Activated CD4-positive, alpha-beta T cell treated with anti-CD3 and anti-CD28 coated beads, Interleukin-2, amount 50 U/mL, for 1 hour (primary cell): ENCODE results near the gene RGS7.
"Not testable (repeated sequence)": the region's sequence is repeated elsewhere in the genome, so short reads cannot be mapped to it uniquely, and the experiment has no call there.

Experiments
- DNase-seq: peaks from one replicate; pipeline ENCODE4 v3.0.0-alpha.2; 2020

The RGS7 gene

DNA sequence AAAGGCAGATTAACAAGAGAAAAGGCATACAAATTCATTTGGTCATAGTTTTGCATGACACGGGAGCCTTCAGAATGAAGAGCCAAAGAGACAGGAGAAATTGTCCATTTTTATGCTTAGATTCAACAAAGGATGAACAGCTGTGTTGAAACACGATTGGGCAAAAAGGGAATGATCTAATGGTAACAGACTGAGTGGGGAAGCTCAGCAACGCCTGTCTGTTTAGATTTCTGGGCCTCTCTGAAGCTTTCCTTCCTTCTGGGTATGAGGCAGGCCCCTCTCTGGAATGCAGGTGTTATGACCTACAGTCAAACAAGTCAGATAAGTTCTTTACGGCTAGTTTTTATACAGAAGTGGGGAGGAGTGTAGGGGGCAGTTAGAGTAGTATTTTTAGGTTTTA, 154.6 kb downstream of the RGS7 start:
- no peak for DNase-seq

DNA sequence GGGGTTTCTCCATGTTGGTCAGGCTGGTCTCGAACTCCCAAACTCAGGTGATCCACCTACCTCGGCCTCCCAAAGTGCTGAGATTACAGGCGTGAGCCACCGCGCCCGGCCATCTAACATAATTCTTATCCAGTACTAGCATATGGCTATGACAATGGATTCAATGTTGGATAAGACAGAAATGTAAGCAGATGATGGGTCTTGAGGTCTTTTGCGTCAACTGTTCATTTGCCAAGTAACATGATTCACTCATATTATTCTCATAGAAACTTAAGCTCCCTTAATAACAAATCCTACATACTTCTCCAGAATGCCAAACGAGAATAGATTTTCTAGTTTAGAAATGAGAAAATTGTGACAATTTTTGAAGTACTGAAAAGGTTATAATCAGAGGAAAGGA, 170.3 kb downstream of the RGS7 start:
- no peak for DNase-seq

DNA sequence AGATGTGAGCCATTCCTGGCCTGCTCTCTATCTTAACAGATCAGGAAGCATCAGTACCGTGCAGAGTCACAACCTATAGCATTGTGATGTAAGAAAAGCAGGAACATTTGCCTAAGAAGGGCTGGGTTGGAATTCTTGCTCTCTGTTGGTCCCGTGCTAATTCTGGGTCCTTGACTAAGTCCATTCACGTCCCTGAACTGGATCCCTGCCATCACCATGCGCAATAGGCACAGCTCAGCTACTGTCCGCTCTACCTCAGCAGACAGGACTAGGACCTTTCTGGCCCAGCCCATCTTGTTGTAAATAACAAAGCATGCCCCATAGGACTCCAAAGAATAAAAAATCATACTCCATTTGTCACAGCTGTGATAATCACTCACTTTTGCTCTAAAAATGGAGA, 175.0 kb downstream of the RGS7 start:
- DNase-seq = no peak

DNA sequence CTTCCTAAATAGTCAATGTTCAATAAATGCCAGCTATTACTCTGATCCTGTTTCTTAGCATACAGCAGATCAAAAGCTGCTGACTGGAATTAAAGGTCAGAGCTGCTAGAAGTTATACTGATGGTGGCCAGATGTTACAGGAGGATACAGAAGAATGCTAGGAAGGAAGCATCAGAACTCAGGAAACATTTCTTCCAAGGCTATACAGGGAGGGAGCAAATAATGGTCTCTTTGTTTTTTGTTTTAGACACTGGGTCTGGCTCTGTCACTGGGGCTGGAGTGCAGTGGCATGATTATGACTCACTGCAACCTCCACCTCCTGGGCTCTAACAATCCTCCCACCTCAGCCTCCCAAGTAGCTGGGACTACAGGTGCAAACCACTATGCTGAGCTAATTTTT, 175.5 kb downstream of the RGS7 start:
- DNase-seq = no peak

DNA sequence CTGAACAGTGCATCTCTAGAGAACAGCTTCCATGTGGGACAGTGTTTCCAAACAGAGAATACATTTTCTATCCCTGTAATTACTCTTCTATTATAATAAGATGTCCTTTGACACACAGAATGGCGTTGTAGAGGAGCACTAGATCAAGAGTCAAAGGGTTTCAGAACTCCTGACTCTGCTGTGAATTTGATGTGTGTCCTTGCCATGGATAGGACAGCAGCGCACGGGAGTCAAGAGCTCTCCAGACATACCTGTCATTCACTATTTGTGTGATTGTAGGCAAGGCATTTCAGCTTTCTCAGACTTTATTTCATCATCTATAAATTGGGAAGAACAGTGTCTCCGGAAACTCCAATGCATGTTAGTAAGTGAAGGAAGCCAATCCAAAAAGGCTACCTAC, 176.4 kb downstream of the RGS7 start:
- DNase-seq = no peak

DNA sequence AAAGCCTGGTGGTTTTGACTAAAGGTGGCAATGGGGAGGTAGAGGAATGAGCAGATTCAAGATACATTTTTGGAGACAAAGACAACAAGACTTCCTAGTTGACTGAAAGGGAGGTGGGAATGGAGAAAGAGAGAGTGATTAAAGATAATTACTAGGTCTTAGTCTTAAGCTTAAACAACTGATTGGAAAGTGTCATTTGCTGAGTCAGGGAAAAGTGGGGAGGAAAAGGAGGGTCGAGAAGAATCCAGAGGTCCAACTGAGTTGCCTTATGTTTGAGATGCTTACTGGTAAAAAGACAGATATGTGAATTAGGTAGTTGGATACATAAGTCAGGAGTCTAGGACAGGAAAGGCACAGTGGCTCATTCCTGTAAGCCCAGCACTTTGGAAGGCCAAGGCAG, 179.3 kb downstream of the RGS7 start:
- no peak for DNase-seq

DNA sequence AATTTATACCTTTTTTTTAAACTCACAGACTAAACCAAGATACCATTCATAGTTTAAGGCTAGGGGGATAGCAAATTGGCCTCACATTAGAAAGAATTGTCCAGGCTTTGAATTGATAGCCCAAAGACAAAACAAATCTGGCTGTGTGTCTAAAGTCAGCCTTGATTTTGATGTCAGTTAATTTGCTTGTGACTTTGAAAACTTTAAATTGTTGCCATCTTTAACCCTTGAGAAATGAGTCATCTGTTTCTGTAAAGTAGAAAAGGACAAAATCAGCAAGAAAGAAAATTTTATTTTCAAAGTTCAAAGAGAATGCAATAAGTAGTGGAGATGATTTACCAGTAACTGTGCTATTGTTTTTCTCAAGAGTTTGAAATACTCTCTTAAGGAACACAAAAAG, 184.5 kb downstream of the RGS7 start:
- no peak for DNase-seq

DNA sequence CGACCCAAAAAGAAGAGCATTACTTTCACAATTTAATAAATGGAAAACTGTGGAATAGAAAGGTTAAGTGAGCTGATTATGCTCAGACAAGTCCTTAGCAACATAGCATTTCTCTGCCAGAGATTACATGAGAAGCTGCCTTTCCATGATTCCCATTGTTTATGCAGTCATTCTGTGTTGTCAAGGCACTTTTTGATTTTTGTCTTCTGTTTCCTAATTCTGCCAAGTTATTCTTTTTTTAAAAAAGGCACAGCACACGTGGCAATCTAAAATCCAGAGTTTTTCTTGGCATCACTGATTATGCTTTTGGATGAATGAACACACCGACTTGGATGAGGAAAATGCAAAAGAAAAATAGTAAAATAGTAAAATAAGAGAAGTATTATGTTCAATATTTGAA, 185.0 kb downstream of the RGS7 start:
- DNase-seq = no peak

DNA sequence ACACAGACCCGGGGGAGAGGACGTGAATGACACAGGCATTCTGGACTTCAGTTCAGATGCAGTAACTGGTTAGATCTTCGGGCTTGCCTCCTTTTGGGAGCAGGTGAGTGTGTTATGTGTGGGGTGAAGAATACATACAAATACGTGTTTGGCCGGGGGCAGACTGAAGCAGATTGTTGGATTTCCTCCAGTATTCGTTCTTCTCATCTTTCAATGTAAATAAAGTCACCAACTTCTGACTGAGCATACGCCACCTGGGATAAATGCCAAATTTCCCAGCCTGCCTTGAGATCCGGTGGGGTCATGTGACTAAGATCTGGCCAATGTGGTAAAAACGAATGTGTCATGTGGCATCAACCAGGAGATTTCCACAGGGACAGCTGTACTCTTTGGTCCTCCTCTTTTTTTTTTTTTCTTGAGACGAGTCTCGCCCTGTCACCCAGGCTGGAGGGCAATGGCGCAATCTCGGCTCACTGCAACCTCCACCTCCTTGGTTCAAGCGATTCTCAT, 189.8 kb downstream of the RGS7 start:
- no peak for DNase-seq

DNA sequence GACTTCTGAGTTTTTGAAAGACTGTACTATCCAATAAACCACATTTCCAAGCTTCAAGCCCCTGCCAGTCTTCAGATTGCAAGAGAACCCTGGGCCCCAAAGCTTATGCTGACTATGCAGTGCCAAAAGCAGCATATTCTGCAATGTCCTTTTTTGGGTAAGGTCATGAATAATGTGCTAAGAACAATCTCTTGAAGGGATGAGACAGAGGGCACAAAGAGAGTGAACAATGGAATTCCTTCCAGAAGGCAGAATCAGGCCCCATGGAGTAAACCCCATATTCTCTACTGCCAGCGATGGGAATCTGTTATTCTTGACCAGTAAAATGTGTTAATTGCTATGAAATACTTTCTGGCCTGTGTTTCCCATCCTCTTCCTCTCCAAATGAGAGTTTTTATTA, 190.4 kb downstream of the RGS7 start:
- DNase-seq = no peak

DNA sequence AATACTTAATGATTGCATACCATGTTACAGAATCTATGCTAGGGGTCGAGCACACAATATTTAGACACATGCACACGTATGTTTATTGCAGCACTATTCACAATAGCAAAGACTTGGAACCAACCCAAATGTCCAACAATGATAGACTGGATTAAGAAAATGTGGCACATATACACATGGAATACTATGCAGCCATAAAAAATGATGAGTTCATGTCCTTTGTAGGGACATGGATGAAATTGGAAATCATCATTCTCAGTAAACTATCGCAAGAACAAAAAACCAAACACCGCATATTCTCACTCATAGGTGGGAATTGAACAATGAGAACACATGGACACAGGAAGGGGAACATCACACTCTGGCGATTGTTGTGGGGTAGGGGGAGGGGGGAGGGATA, 191.7 kb downstream of the RGS7 start:
- not testable (repeated sequence) for DNase-seq

DNA sequence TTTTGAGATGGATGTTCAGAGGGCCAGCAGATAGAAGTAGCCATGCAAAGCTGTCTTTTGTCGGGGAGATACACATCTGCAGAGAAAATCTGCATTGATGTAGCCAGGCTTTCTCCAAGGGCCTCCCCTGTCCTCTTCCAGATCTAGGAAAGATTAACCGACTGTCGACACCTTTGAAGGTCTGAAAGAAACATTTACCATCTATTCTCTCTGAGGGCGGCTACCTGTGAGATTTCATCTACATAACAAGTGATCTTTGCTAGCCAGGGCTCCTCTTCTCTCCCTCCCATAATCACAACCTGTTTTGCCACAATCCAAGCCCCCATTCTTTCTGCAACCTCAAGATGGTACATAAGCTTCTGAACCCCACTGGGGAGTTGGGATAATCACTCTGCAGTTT, 193.6 kb downstream of the RGS7 start:
- no peak for DNase-seq

DNA sequence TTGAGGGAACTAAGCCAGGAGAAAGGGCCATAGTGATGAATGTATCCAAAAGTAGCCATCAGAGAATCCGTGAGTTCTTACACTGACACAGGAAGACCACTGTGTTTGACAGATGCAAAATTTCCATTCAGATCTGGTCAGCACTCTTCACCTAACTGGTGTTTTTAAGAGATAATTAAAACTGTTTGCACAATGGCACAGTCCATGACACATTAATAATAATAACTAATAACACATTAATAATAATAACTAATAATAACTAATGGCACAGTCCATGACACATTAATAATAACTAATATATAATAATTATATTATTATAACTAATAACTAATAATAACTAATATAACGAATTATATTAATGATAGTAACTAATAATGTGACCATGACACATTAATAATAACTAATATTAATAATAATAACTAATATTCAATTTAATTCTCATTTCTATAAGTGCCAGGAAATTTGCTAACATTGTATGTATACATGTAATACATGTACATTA, 195.8 kb downstream of the RGS7 start:
- DNase-seq = no peak

DNA sequence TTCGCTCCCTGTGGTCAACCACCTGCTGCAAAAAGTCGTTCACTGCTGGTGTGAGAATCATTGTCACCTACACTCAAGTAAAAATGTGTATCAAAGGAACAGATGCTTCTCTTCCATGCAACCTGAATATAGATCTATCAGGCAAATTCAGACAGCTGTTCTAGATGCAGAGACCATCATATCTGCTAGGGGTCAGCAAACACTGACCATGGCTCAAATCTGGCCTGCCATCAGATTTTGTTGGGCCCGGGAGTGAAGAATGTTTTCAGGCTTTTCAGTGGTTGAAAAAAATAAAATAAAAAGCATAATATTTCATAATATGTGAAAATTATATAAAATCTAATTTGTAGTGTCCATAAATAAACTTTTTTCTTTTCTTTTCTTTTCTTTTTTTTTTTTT, 199.6 kb downstream of the RGS7 start:
- DNase-seq = no peak

DNA sequence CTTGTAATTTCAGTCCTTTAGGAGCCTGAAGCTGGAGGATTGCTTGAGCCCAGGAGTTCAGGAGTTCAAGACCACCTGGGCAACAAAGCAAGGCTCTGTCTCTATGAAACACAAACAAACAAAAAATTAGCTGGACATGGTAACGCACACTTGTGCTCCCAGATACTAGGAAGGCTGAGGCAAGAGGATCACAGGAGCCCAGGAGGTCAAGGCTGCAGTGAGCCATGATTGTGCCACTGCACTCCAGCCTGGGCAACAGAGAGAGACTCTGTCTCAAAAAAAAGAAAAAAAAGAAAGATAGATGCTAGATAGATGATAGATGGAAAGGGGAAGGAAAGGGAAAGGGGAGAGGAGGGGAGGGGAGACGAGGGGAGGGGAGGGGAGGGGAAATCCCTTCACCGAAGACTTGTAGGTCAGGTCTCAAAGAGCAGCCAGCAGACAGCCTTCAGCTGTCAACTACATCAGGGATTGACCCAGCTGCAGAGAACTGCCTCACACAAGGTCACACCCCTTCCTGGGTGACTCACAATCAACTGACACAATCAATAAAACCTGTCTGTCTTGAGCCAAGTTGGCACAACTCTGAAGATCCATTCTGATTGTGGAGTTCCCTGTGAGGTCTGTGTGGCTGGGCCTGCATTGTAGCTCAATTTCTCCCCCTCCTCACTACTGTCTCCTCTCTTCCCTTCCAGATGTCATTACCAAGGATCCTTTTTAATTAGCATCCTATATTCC, 200.6 kb downstream of the RGS7 start:
- no peak for DNase-seq

DNA sequence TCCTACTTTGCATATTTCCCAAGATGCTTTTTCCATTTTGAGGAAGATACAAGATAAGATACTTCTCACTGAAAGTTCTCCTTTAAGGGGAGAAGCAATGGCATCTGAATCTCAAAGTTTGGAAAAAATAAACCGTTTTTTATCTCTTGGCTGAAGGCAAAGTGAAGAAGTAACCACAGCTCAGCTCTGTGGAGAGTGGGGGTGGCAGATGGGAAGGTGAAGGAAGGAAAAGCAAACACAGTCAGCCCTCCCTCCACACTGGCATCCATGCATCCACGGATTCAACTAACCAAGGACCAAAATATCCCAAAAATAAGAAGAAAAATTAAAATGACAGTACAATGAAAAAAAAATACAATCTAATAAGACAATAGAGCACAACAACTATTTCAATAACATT, 211.1 kb downstream of the RGS7 start:
- DNase-seq = no peak

DNA sequence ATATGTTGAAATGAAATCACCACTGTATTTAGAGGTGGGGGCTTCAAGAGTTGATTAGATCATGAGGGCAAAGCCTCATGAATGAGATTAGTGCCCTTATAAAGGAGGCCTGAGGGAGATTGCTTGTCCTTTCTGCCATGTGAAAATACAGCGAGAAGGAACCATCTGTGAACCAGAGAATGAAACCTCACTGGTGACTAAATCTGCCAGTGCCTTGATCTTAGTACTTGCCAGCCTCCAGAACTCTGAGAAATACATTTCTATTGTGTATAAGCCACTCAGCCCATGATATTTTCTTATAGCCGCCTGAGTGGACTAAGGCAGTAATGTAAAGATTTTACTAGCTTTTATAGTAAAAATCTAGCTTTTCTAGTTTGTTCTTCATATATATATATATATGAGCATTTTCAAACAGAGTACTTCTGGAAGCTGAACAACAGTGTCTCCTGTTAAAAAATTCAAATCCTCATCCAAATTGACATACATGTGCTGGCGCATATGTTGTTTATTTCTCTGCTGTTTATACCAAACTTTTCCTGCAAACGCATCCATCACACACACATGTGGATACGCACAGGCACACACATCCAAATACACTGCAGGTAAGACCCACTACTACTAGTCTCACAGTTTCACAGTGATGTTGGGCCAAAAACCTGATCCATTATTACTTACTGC, 213.1 kb downstream of the RGS7 start:
- DNase-seq = no peak

DNA sequence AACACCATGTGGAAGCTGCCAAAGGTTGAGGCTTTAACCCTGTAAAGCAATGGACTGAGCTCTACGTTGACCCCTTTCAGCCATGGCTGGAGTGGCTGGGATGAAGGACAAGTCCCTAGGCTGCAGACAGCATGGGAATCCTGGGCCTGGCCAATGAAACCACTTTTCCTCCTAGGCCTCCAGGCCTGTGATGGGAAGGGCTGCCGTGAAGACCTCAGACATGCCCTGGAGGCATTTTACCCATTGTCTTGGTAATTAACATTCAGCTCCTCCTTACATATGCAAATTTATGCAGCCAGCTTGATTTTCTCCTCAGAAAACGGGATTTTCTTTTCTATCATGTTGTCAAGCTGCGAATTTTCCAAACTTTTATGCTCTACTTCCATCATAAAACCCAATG, 214.5 kb downstream of the RGS7 start:
- DNase-seq = no peak

DNA sequence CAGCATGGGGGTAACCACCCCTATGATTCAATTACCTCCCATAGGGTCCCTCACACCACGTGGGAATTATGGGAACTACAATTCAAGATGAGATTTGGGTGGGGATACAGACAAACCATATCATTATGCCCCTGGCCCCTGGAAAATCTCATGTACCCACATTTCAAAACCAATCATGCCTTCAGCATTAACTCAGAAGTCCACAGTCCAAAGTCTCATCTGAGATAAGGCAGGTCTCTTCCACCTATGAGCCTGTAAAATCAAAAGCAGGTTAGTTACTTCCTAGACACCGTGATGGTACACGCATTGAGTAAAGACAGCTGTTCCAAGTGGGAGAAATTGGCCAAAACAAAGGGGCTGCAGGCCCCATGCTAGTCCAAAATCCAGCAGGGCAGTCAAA, 215.4 kb downstream of the RGS7 start:
- DNase-seq = not testable (repeated sequence)

DNA sequence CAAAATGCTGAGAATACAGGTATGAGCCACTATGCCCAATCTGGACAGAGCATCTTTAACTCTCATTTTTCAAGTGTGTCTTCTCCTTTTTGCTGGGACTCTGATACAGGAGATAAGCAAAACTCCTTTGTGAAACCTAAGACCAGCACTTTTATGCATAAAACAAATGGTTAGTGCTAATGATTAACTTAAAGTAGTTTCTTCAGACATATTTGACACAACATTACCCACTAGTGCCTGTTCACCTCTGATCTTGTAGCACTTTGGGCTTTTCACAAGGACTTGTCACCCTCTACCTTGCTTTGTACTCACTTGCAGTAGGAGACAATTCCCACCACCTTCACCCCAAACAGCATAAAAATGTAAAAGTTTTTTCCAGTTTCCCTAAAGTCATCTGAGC, 216.3 kb downstream of the RGS7 start:
- DNase-seq = no peak

DNA sequence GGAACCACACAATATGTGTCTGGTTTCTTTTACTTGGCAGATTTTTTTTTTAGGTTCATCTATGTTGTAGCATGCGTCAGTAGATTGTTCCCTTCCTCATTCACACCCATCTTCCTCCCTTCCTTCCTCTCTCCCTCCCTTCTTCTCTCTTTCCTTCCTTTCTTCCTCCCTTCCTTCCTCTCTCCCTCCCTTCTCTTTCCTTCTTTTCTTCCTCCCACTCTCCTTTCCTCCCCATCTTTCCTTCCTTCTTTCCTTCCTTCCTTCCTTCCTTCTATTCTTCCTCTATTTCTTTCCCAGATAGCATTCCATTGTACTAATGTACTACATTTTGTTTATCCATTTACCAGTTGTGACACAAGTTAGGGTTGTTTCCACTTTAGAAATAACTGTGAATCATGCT, 218.0 kb downstream of the RGS7 start:
- DNase-seq = no peak

DNA sequence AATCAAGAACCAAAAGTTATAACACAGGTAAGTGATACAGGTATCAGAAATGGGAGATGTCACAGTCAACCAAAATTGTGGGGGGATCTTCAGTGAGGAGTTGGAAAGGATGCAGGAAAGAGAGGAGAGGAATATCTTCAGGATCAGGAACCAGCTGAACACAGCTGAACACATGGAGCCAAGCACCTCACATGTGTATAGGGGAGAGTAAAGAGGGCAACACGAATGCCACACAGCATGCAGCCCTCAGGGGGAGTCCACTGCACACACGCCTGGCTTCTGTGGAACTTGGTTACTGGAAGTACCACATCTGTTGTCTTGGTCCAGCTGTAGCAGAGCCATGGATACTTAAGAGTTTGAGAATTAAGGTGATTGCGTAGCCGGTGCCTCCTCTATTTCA, 218.8 kb downstream of the RGS7 start:
- DNase-seq = no peak

DNA sequence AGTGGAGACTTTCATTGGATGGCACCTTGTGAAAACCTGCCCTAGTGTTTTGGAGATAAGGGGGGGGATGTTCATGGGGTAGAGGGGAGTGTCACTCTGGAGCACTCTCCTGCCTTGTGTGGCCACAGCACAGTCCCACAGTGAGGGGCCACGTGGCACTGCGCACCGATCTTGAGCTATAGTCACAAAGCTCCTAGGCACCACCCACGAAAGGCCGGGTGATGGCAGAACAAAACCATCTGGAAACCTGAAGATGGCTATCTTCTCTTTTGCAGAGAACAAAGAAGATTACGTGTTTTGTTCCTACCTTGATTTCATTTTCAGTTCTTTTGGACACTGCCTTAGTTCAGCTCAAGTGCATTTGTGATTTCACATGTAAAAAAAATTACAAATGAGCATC, 220.6 kb downstream of the RGS7 start:
- DNase-seq = no peak

DNA sequence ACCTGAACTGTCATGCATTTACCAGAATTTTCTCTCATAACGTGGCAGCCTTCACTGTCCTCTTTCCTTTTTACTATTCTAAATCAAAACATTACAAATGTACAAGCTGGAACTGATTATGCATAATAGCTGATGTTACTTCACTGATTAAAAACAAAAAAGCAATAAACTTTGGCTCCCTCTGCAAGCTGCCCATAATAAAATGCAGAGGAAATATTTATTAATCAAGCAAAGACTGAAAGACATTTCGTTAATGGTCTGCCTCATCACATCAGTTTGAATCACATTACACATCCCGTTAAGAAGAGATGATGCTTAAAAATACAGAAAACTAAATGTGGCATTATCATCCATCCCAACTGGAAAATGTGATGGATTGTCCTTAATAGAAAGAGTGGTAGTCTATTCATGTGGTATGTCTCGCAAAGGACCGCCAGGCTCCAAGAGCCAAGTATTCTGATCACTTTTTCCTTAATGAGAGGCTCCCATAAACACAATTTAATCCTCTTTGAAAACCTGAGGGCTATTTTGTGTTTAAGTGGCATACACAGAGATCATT, 225.3 kb downstream of the RGS7 start:
- DNase-seq = no peak
